Activated T-helper 1 cell treated with anti-CD3 and anti-CD28 coated beads, Interleukin-2, amount 50 U/mL, for 16 hours (primary cell): Measurements from ENCODE around the gene SLC38A10.

Experiments
- DNase-seq, 2 donors: peaks; one replicate each; pipeline ENCODE4 v3.0.0-alpha.2; 2020; ENCODE audit warnings: low read depth in 1 of 2, low spot score in 1 of 2

The SLC38A10 gene

DNA sequence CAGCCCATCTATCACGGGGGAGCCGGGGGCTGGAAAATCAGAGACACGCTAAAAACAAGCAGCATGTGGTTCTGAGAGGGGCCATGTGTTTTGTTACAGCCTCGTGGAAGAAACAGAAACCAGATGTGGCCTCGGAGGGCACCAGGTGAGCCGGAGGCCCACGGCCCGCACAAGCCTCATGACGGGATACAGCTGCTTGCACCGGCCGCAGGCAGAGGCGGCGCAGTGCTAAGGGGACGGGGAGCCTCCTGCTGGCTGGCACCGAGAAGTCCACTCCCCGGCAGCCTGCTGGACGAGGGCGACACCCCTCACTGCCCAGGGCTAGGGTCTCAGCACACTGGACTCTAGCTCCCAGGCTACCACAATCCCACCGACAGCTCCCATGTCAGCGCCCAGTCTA lies 36.8 kb downstream of the SLC38A10 start:
- DNase-seq = no peak

DNA sequence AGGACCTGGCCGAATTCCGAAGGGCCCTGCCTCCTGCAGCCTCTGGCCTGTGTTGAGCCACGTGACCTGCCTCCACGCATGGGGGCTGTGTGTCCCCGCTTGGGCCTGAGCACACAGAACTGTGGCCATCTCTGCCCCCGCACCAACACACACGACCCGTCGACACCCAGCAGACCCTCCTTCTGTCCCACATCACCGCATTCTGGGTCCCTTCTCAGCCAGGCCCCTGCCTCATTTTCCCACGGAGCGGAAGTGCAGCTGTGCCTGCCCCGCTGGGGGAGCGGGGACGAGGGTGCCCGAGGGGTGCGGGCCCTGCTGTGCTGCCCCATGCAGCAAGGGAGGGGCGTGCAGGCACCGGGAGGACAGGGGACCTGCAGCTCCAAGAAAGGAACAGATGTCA lies 37.6 kb downstream of the SLC38A10 start:
- DNase-seq = no peak

DNA sequence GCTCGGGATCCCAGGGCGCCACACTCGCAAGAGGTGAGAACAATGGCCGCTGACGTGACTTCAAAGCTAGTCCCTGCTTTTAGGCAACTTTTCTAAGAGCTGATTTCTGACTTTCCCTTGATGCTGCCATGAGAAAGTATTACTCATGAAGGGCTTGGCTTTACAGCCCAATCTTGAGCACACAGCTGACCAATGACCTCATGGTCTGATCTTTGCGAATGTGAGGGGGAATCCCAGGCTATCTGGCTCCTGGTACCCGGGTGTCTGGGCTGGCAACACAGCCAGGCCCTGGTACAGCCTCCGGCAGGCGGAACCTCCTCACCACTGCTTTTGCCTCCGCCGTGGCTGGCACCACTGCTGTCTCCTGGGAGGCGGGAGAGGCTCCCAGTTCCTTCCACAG lies 38.5 kb downstream of the SLC38A10 start:
- DNase-seq = no peak

DNA sequence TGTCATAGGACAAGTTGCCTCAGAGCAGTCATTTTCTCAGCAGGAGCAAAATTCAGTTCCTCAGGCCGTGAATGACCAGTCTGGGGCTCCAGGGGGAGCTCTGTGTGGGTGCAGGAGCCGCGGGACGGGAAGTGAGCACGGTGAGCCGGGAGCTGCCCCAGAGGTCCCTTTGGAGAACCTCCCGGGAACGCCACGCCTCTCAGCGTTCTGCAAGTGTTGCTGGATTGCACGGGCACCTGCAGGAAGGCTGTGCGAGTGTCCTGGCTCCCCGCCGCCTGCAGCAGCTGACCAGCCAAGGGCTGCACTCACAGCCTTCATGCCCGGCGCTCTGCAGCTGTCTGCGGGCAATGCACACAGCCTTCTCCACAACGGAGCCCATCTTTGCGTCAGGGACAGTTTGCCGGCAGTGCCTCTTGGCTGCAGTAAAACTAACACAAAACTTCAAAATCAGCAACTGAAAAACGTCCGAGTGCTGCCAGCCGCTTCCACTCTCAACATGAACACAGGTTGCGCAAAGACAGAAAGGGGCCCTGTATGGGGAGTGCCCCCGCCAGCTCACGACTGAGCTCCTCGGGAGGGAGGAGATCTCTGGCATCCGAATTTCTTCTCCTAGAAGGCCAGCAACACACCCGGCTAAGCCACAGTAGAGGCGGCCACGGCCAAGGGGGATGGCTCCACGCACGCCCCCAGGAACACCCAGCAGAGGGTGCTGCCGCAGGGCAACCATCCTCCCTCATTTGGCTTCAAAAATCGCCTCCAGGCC lies 40.0 kb downstream of the SLC38A10 start:
- DNase-seq = no peak

DNA sequence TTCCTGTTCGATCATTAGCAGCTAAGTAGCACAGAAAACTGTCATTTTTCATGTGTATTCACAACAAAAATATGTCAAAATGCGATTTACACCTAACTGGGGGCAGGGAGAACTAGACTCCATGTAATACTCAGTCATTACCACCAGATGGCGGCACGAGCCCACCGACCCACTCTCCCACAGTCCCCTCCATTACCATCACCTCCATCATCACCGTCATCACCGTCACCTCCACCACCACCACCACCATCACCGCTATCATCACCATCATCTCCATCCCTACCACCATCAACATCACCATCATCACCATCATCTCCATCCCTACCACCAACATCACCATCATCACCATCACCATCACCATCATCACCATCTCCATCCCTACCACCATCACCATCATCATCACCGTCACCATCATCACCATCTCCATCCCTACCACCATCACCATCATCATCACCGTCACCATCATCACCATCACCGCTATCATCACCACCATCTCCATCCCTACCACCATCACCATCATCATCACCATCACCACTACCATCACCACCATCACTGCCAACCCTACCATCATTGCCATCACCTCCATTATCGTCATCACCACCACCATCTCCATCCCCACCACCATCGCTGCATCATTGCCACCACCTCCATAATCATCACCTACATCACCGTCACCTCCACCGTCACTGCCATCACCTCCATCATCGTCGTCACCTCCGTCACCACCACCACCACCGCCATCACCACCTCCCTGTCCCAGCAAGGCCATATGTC lies 41.6 kb downstream of the SLC38A10 start:
- DNase-seq = peak; percentile 15 to 41

DNA sequence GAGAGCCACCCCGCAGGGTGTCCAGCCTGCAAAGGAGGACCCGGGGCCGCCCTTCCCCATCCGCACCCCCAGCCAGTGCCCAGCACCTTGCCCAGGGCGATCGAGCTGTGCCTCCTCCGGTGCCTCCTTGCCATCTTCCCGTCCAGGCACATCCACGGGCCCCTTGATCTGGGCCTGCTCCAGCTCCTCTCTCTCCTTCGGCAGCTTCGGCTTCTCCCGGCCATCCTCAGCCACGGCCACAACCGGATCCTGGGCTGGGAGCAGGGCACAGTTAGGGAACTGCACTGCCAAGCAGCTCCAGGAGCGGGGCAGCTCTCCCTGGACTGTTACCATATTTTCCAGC lies 42.1 kb downstream of the SLC38A10 start:
- DNase-seq = no peak

DNA sequence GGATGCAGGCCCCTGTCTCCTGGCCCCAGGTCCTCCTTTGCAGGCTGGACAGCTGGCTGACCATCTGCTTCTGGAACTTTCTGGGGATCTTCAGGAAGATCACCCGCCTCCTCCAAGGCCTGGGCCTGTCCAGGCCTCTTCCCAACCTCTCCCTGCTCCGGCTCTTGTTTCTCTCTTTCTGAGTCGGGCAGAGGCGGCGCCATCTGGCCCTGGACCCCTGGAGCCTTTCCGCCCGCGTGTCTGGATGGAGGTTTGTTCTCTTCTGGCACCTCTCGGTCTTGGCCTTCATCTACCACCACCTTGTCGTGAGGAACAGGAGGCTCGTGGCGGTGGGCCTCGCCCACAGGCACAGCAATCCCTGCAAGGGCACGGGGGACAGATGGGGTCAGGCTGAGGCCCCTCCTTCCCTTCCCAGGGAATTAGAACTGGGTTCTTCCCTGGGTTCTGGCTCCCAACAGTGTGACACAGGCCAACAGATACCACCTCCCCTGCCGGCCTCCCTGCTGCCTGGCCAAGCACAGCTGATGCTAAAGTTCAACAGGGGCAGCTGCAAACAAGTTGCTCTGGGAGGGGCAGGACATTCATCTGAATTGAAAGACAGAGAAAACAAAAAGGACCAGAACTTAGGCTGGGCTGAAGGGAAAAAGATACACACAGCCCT lies 42.7 kb downstream of the SLC38A10 start:
- no peak for DNase-seq

DNA sequence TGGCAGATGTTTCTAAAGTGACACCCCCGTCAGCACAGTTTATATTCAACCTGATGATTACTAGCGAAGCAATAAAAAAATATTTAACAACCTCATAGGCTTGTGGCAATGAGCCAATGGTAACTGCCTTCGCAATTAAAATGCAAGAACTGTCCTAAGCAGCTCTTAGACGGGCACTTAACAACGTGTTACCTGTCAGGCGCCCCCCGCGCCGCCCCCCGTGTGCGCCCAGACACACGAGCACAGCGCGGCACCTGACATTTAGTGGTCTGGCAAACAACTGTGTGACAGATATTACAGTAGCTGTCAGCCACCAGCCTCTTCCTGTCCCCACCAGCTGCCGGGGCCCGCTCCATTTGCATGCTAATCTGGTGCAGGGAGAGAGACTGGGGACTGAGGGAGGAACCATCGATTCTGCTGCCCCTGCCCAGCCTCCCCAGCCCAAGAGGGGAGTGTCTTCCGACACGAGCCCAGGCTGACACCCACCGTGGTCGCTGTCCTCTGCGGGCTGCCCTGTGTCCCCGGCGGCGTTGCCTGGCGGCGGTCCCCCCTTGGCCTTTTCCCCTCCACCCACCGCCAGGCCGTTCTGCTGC lies 43.3 kb downstream of the SLC38A10 start:
- DNase-seq = no peak

DNA sequence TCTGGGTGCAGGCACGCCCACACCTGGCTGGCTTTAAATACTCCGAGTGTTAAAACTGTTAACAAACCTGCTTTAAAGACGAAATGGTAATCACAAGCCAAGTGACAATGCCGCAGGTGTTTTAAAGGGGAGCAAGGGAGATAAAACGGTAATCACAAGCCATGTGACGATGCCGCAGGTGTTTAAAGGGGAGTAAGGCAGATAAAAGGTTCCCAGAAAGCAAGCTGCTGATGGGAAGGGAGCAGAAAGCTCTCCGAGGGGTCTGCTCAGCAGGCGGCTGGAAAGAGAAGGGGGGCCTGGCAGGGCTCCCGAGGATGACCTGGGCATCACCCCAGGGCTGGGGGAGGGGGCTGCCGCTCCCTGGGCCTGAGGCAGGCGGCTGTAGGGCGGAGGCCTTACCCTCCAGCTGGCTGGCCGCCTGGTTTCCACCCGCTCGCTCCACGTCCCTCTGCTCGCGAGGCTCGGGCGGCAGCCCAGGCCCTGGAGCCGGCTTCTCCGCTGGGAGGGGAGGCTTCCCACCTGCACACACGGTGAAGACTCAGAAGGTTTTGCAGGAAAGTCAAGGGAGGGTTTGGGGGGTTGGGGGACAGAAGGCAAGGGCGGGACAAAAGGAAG lies 43.9 kb downstream of the SLC38A10 start:
- DNase-seq = no peak

DNA sequence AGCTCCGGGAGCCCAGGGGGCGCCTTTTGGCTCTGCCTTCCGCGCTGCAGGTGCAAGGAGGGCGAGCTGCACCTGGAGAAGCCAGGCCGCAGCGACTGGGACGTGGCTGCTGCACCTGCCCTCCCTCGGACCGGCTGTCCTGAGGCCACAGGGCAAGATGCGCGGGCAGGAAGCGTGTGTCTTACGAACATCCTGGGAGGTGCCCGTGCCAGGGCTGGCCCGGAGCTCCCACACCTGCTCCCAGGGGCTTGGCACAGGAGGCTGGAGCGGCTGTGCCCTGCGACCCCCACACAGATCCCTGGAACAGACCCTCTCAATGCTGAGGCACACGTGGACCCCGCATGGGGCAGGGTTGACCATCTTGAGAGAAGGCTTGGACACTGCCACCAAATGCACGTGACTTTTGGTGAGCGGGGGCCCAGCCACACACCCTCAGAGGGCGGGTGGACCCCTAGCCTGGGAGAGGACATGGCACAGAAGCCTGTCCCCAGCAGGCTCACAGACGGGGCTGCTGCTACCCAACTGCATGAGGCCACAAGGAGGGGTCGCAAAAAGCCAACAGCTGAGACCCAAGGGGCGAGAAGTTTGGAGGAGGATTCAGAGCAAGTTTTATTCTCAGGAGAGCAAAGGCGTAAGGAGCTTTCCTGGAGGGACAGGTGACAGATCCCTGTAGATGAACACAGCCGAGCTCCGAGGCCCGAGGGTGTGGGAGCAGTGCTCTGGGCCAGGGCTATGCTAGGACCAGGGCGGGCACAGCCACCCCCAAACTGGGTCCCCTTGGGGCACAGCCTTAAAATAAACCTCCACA lies 44.6 kb downstream of the SLC38A10 start:
- DNase-seq = no peak

DNA sequence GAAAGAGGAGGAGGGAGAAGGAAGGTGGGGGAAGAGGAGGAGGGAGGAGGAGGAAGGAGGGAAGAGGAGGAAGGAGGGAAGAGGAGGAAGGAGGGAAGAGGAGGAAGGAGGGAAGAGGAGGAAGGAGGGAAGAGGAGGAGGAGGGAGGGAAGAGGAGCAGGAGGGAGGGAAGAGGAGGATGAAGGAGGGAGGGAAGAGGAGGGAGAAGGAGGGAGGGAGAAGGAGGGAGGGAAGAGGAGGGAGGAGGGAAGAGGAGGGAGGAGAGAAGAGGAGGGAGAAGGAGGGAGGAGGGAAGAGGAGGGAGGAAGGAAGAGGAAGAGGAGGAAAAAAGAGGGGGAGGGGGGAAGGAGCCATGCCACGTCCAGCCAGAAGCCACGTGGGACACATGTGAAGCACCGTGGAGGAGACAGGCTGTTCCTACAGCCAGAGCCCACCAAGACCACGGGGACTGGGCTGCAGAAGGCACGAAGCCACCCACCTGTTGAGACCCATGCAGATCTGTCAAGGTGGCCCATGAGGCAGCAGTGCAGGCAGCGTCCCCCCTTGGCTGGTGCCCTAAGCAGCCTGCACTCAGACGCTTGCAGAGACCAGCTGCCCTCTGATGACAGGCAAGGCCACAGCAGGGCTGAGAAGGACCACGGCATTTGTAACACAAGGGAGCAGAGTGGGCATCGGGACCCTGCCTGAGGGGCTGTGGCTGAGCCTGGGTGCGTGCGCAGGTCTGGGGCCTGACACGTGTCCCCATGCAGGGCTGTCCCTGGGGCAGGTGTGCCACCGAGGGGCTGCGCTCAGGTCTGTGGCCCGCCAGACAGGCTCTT lies 45.7 kb downstream of the SLC38A10 start:
- DNase-seq = no peak

DNA sequence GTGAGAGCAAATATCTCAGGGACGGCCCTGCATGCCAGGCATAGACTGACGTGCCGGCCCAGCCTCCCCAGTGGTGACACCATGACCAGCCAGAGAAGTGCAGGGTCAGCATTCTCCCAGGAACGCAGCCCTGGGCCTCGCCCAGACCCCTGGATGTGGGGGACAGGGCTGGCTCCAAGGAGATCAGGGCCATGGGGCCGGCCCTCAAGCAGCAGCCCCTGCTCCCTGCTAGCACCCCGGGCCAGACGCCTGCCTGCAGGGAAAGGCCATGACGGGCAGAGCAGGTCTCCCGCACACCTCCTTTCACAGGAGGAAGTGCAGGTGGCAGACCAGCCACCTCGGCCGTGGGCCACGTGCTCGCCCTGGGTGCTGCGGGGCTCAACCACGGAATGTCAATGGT lies 46.5 kb downstream of the SLC38A10 start:
- no peak for DNase-seq

DNA sequence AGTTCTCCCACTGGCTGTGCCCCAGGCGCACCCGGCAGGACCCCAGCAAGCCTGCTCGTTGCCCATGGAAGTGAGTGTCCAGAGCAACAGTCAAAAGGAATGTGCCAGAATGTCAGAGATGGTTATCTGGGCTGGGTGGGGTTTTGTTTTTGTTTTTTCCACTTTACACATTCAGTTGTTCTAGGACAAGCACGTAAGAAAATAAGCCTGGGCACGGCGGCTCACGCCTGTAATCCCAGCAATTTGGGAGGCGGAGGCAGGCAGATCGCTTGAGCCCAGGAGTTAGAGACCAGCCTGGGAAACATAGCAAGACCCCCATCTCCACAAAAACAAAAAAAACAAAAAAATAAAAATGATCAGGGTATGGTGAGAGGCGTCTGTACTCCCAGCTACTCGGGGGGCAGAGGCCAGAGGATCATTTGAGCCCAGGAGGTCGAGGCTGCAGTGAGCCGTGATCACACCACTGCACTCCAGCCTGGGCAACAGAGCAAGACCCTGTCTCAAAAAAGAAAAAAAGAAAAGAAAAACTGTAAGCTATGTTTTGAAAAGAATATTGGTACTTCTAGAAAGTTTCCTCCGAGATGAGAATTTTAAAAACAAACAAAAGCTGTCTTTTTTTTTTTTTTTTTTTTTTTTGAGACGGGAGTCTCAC lies 47.6 kb downstream of the SLC38A10 start:
- DNase-seq = no peak

DNA sequence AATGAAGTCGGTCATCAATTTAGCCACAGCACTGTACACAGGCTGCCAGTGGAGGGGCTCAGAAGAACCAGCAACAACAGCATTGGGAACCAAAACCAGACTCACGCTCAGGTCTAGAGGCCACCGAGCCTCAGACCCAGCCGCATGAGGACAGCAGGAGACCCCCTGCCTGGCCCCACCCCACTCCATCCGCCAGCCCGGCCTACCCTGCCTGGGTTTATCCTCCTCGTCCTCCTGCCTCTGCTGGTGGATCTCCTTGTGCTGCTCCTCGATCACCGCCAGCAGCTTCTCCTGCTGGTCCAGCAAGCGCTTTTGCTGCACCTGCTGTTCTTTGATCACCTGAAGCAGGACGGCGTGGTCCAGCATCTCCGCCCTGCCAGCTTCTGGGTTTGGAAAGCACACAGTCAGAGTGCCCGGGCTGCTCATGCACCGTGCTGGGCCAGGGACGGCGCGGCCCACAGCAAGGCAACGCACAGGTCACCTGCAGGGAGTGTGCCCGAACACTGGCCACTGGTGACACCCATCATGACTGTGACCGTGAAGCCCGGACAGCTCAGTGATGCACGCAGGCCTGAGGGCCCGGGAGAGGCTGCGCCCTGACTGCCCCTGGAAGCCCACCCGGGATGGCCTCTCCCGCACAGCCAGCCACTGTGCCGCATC lies 48.3 kb downstream of the SLC38A10 start:
- DNase-seq = no peak

DNA sequence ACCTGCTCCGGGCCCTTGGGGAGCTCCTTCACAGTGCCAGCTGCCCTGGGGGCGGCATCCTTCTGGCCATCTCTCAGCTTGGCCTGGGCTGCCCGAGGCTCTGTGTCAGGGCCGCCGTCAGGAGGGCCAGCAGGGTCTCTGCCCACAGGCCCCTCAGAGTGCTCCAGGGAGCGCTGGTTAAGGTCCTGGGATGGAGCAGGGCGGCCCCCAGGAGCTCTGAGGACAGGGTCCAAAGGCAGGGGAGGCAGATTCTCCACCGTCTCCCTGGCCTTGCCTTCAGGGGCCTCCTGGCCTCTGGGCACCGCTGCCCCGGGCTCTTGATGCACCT lies 48.8 kb downstream of the SLC38A10 start:
- DNase-seq = no peak

DNA sequence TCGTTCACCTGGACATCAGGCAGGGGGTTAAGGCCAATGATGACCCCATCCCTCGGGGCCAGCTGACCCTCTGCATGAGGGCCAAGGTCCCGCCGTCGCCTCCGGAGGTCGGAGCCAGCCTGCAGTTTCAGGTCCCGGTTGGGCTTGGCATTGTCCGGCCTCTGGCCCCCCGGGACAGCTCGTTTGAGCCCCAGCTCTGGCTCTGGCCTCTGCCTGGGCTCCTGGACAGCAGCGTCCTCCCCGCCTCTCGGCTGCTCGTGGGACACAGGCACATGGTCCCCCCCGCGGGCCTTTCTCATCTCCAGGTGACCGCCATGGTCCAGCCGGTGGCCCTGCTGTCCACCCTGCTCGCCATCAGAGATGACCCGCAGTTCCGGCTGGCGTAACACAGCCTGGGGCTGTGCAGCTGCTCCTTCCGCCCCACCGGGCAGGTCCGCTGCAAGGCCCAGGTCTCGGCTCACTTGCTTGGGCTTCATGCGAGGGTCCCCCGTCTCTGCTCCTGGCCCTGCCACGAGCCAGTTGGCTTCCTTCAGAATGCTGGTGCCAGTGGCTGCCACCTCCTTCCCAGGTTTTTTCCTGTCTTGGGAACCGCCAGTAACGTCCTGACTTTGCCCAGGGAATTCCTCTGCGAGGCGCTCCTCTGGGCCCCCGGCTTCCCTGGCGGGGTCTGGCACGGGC lies 49.3 kb downstream of the SLC38A10 start:
- DNase-seq = no peak

DNA sequence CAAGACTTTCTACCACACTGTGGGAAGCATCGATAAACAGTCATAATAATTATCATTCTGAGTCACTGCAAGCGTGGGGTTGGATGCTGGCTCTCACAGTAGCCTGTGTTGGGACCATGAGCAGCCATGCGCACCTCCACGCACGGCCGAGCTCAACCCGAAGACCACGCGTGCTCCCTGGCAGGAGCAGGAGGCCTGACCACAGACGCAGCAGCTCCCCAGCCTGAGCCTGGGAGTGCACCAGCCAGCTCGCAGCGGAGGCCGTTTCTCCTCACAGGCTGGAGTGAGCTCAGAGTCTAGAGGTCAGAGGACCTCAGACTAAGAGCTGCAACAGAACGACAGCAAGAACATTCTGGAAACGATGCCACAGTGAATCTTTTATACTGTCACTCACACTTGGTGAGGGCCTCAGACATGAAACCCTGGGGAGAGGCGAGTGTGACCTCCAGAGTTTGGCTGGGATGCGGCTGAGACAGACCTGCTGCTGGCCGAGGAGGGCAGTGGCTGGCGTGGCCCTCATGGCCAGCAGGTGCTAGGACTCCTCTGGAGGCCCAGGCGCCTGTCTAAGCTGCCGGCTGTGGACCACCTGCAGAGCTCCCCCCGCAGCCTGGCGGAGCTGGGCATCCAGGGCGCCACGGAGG lies 50.0 kb downstream of the SLC38A10 start:
- no peak for DNase-seq
